Subcutaneous adipose tissue (tissue), 4 donors: ENCODE results near the gene RTL5. TPM values are rescaled to one million over a fixed set of nuclear protein-coding genes. Genes with fewer than 3 reads are reported as not detected.

Experiments
- CTCF ChIP-seq: fragments of 450-650 bp; IDR thresholded peaks from one replicate; pipeline ENCODE4 v1.5.1; 2016; ENCODE audit warnings: low read depth, mild to moderate bottlenecking, control low read depth, antibody characterized with exemption, moderate library complexity
- total RNA-seq, 4 donors: library from RNA; depleted of rRNA; stranded (reverse); fragments of >200 nt; gene quantifications; one replicate each; pipeline ENCODE4 v1.1.0, GENCODE V29; 2016

RTL5 gene
- total RNA-seq, 4 donors from 2014 or later: 4.1 to 7.5 (median 6.1) TPM

GRCh38 chrX:72113461-72113860 is 18.3 kb downstream of the RTL5 start:
- TF ChIP-seq CTCF: no peak

DNA sequence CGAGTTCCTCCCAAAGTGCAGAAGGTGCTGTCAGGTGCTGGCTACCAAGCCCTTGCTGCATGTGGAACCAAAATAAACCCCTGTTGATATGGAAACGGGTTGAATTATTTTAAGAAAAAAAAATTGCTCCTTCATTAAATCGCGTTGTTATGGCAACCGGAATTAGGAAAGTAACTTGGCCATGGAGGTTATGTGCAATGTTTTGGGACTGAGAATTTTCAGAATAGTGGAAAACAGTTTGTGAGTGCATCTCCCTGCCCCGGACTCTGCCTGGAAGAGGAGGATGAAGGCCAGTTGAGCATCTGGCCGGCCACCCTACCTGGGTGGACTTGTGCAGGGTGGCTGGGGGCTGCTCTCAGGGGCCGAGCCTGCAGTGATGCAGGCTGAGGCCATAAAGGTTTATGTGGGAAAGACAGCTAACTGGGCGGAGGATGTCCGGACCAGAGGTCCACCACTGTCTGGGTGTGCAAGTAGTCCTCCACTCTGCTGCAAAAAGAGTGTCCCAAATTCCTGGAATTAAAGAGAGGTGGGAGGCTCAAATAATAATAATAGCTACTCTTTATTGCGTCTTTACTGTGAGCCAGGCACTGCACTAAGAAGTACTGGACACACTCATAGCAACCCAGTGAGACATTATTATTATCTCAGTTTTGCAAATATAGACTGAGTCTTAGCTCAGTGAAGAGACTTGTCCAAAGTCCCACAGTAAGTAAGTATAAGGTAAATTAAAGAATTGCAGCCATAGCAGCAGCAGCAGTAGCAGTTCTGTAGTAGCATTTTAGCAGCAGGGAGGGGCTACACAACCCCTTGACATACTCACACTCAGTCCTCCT is 20.6 kb downstream of the RTL5 start:
- TF ChIP-seq CTCF: no peak

- TF ChIP-seq CTCF: no peak
Measured at GRCh38 chrX:72110051-72110875, 21.5 kb downstream of the RTL5 start.

- no peak for TF ChIP-seq CTCF
Measured at GRCh38 chrX:72108666-72109065, 23.0 kb downstream of the RTL5 start.

DNA sequence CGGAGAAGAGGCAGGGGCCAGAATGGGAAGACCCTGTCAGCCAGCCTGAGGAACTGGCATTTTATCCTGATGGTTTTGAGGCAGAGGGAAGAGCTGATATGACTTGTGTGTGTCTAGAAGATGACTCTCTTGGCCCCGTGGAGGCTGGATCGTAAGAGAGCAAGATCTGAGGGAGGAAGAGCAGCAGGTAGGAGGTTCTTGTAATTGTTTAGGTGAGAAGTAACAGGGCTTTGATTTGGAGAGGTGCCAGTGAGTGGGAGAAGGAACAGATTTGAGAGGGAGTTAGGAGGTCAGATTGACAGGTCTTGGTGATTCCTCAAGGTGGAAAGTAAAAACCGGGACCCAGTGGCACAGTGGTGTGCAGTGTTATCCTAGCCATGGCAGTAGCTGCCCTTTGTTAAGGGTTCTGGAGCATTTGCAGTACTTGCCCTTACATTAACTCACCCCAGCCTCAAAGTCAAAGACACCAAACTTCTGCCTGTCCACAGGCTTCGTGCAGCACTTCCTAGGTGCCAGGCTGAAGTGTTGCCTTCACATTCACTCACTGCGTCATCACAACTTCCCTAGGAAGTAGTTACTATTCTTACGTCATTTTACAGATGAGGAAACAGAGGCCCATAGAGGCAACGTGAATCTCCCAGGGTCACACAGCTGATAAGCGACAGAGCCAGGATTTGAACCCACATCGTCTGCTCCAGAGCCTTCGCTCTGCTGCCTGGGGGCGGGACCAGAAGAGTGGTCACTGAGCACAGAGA is 23.7 kb downstream of the RTL5 start:
- TF ChIP-seq CTCF: no peak

DNA sequence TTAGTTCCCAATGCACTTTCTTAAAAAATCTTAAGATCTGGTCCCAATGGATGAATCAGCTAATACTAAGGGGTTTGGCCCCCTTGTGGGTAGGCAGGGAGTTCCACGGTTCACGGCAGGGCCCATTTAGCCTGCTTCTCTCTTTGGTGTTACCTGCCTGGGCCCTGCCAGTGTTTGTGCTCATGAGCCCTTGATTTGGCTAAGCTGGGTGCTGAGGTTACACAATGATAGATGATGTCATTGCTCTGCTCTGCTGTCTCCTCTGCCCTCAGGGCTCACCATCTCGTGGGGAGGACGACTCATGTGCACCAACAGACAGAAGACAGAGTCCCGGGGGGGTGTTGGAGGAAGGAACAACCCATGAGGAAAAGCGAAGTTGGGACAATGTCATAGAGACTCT is 24.4 kb downstream of the RTL5 start:
- TF ChIP-seq CTCF: no peak

GRCh38 chrX:72105436-72105835 is 26.3 kb downstream of the RTL5 start:
- no peak for TF ChIP-seq CTCF
